GM23338 (cell line): ENCODE results near the gene KLHL25. TPM values are rescaled to one million over a fixed set of nuclear protein-coding genes. Genes with fewer than 3 reads are reported as not detected.

Experiments
- ATAC-seq: fragments of 200-7000 bp; cut with Tn5 transposase; 3 replicates; pipeline ENCODE4 v1.9.1; 2020
- DNase-seq: peaks from one replicate; pipeline ENCODE4 v3.0.0-alpha.2; 2015; ENCODE audit warnings: low spot score
- H2AFZ ChIP-seq: fragments of 200-600 bp; sonication (generic); 2 replicates; pipeline ENCODE4 v1.8.0; 2016; ENCODE audit warnings: antibody characterized with exemption, mild to moderate bottlenecking, moderate library complexity
- H3F3A ChIP-seq: fragments of 200-600 bp; sonication (generic); replicated peaks from 2 replicates; pipeline ENCODE4 v1.8.0; 2017; ENCODE audit warnings: antibody characterized with exemption, mixed run types, low read depth
- H3K27ac ChIP-seq: fragments of 200-600 bp; sonication (generic); 2 replicates; pipeline ENCODE4 v1.6.1; 2016; ENCODE audit warnings: low read depth
- H3K27me3 ChIP-seq: fragments of 200-600 bp; sonication (generic); 2 replicates; pipeline ENCODE4 v1.8.0; 2016; ENCODE audit warnings: mild to moderate bottlenecking, mixed run types, moderate library complexity; ENCODE audit not compliant: insufficient read depth
- H3K36me3 ChIP-seq: fragments of 200-600 bp; sonication (generic); 2 replicates; pipeline ENCODE4 v1.8.0; 2016; ENCODE audit warnings: mild to moderate bottlenecking; ENCODE audit not compliant: insufficient read depth
- H3K4me1 ChIP-seq: fragments of 200-600 bp; sonication (generic); 2 replicates; pipeline ENCODE4 v1.8.0; 2016; ENCODE audit warnings: mild to moderate bottlenecking, moderate library complexity; ENCODE audit not compliant: insufficient read depth
- H3K4me2 ChIP-seq: fragments of 200-600 bp; sonication (generic); 2 replicates; pipeline ENCODE4 v1.7.1; 2017; ENCODE audit warnings: mixed run types
- H3K4me3 ChIP-seq: fragments of 200-600 bp; sonication (generic); 2 replicates; pipeline ENCODE4 v1.6.1; 2016; ENCODE audit warnings: mixed run types
- H3K79me2 ChIP-seq: fragments of 200-600 bp; sonication (generic); replicated peaks from 2 replicates; pipeline ENCODE4 v1.8.0; 2017; ENCODE audit warnings: mild to moderate bottlenecking; ENCODE audit not compliant: insufficient read depth
- H3K9me2 ChIP-seq: fragments of 200-600 bp; sonication (generic); 2 replicates; pipeline ENCODE4 v1.8.0; 2017; ENCODE audit not compliant: insufficient read depth
- H4K20me1 ChIP-seq: fragments of 200-600 bp; sonication (generic); replicated peaks from 2 replicates; pipeline ENCODE4 v1.8.0; 2017; ENCODE audit warnings: mild to moderate bottlenecking; ENCODE audit not compliant: insufficient read depth
- H3K27ac Mint-ChIP-seq: 2 replicates; pipeline ENCODE4 v1.8.0; 2020; ENCODE audit warnings: inconsistent platforms, mild to moderate bottlenecking, moderate library complexity, mixed read lengths
- H3K27me3 Mint-ChIP-seq: 3 replicates; pipeline ENCODE4 v1.8.0; 2022; ENCODE audit warnings: low read depth, mild to moderate bottlenecking, moderate library complexity, mixed read lengths, inconsistent platforms; ENCODE audit not compliant: insufficient read depth, poor library complexity
- H3K36me3 Mint-ChIP-seq: 3 replicates; pipeline ENCODE4 v1.8.0; 2021; ENCODE audit warnings: low read depth, mild to moderate bottlenecking, inconsistent platforms, moderate library complexity, mixed read lengths
- H3K4me1 Mint-ChIP-seq: 3 replicates; pipeline ENCODE4 v1.8.0; 2020; ENCODE audit warnings: mild to moderate bottlenecking, inconsistent platforms, mixed read lengths
- H3K4me3 Mint-ChIP-seq: 3 replicates; pipeline ENCODE4 v1.8.0; 2021; ENCODE audit warnings: moderate library complexity, mild to moderate bottlenecking, inconsistent platforms, mixed read lengths
- H3K9me3 Mint-ChIP-seq: 3 replicates; pipeline ENCODE4 v1.8.0; 2020; ENCODE audit warnings: moderate library complexity, mild to moderate bottlenecking, inconsistent platforms, mixed read lengths
- CREB1 ChIP-seq: fragments of 250-450 bp; sonication (Bioruptor Pico); IDR thresholded peaks from 2 replicates; pipeline ENCODE4 v1.5.0; 2020; ENCODE audit warnings: low read depth, mild to moderate bottlenecking, moderate library complexity
- EZH2 ChIP-seq: fragments of 200-600 bp; sonication (generic); IDR thresholded peaks from one replicate; pipeline ENCODE4 v1.8.0; 2017; ENCODE audit warnings: antibody characterized with exemption, mild to moderate bottlenecking, low read depth; ENCODE audit not compliant: unreplicated experiment
- JUNB ChIP-seq: IDR thresholded peaks from one replicate; pipeline ENCODE4 v1.6.1; 2016; ENCODE audit warnings: antibody characterized with exemption; ENCODE audit not compliant: unreplicated experiment
- NANOG ChIP-seq: IDR thresholded peaks from 2 replicates; pipeline ENCODE4 v1.6.1; 2016; ENCODE audit warnings: antibody characterized with exemption, borderline replicate concordance
- POLR2AphosphoS5 ChIP-seq: IDR thresholded peaks from 2 replicates; pipeline ENCODE4 v1.6.1; 2016; ENCODE audit warnings: antibody characterized with exemption, low read depth
- STAT1 ChIP-seq: IDR thresholded peaks from one replicate; pipeline ENCODE4 v1.6.1; 2016; ENCODE audit warnings: antibody characterized with exemption; ENCODE audit not compliant: unreplicated experiment
- ZNF114 ChIP-seq: fragments of 250-450 bp; sonication (Bioruptor Pico); IDR thresholded peaks from 2 replicates; pipeline ENCODE4 v1.5.0; 2020; ENCODE audit warnings: mild to moderate bottlenecking, moderate library complexity
- ZNF331 ChIP-seq: fragments of 250-450 bp; sonication (Bioruptor Pico); IDR thresholded peaks from 2 replicates; pipeline ENCODE4 v1.5.0; 2020; ENCODE audit warnings: low read depth, mild to moderate bottlenecking, moderate library complexity
- polyA plus RNA-seq: library from polyadenylated mRNA; unstranded; fragments of >200 nt; fragmentation: Nextera tagmentation; extraction: Ambion mirVana; gene quantifications from 2 replicates; pipeline ENCODE4 v1.2.1, GENCODE V29; 2016
- total RNA-seq: library from RNA; depleted of rRNA; stranded (reverse); fragments of >200 nt; shearing (Covaris generic); gene quantifications from 2 replicates; pipeline ENCODE4 v1.2.3, GENCODE V29; 2014
- TF ChIP-seq, protein P1 (sequence below): fragments of 250-450 bp; sonication (Bioruptor Pico); IDR thresholded peaks from 2 replicates; pipeline ENCODE4 v1.5.0; 2020; ENCODE audit warnings: mild to moderate bottlenecking, moderate library complexity
- TF ChIP-seq, protein P2 (sequence below): IDR thresholded peaks from 2 replicates; pipeline ENCODE4 v1.6.1; 2016; ENCODE audit warnings: antibody characterized with exemption

The KLHL25 gene
- total and polyA plus RNA-seq, 2 experiments from 2014 or later: 5.2 to 28.5 TPM

DNA sequence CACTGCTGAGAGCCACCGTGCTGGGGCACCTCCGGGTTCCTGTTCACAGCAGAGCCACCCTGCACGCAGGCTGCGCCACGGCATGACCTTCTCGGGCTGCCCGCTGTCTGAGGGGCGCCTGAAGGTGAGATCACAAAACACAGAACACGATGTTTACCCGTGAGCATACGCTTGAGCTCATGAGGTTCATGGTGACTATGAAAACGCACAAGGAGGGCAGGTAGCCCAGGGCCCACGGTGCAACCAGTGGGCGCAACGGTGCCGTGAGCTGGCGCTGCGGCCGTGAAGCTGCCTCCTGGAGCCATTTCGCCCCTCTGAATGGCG is 36.1 kb downstream of the KLHL25 start (continued):
- no peak for TF ChIP-seq POLR2AphosphoS5

DNA sequence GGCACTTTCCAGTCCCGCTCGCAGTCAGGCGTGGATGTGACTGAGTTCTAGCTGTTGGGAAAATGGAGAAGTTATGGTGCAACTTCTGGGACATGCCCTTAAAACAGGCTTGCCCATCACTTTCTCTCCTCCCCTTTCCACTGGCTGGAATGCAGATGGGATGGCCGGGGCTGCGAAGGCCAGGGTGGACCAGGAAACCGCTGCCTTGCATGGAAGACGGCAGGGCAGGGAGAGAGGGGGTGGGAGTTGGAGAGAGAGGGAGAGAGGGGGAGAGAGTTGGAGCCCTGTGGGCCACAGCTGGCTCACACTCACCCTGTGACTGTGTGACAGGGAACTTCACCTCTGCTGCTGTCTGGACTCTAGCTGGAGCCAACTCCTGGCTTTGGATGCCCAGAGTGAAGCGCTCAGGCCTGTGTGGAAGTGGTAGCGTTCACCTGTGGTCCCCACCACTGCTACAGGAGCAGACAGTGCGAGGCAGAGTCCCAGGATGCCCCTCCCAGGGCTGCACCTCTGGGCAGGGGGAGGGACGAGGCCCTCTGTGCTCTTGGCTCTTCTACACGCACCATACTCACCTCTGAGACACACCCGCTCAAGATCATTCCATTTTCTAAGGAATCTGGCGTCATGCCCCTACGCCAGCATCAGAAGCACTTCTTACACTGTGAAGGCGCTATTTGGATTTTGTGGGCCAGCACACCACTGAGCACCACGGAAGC is 36.6 kb downstream of the KLHL25 start:
- H3K27ac ChIP-seq: no peak overlapping the region
- Mint-ChIP-seq H3K9me3 (no peaks in the 10 kb centered on the region), H3K4me1 (peaks cover 17% of the 10 kb centered on the region), H3K27ac (no peak overlapping the region), H3K27me3 (no peaks in the 10 kb centered on the region), H3K4me3 (no peak overlapping the region), H3K36me3 (peaks cover 30% of the 10 kb centered on the region)
- no peak overlapping the region for H3K4me2 ChIP-seq
- TF ChIP-seq NANOG (no peak), ZNF114 (CRISPR knock-in tag) (no peak), ZNF331 (CRISPR knock-in tag) (no peak), EZH2 (no peak), CREB1 (CRISPR knock-in tag) (no peak)
- H3K4me1 ChIP-seq: peaks cover 2% of the 10 kb centered on the region
- no peak for ATAC-seq
- no peaks in the 10 kb centered on the region for H3K79me2 ChIP-seq
- H3K36me3 ChIP-seq: no peaks in the 10 kb centered on the region; the same call in 1 of the 2 replicates
- peaks cover under 1% of the 10 kb centered on the region; the same call in 1 of the 2 replicates for H4K20me1 ChIP-seq
- H2AFZ ChIP-seq: no peak overlapping the region
- H3F3A ChIP-seq: peaks cover under 1% of the 10 kb centered on the region; the same call in 1 of the 2 replicates
- H3K9me2 ChIP-seq: no peaks in the 10 kb centered on the region
- DNase-seq: no peak
- no peak overlapping the region for H3K4me3 ChIP-seq
- no peaks in the 10 kb centered on the region for H3K27me3 ChIP-seq

DNA sequence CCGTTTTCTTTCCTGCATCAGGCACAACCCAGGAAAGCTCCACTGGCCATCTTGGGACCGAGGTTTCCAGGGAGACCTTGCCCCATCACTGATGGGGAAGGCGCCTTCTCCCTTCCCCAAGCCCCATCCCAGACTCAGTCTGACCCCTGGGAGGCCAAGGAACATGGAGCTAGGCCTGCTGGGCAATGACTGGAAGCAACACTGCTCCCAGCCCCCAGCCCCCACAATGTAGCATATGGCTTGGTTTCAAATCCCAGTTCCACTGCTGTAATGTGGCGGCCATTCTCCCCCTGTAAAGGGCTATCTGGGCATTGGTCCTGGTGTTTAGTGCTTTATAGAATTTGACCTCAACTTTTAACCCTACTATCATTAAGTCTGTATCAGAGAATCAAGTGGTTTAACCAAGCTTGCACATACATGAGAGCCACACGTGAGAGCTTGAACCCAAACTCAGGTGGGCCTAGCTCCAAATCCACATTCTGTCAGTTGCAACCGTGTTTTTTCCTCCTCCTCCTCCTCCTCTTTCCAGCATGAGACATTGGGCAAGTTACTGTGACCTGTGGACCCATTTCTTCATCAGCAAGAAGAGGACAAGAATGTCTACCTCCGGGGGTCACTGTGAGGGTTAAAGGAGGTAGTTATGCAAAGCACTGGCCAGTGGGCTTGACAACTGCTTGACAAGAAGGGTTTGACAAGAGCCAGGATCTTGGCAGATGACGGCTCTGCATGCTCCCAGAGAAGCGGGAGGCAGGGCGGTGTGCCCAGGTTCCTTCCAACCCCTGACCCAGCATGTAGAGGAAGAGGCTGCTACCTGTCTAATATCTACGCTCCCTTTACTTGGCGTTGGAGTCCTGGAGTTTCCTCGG is 37.4 kb downstream of the KLHL25 start:
- TF ChIP-seq JUNB (no peak), ZNF331 (CRISPR knock-in tag) (no peak), STAT1 (no peak), CREB1 (CRISPR knock-in tag) (no peak), NANOG (no peak), POLR2AphosphoS5 (no peak)
- TF ChIP-seq, protein P1, sequence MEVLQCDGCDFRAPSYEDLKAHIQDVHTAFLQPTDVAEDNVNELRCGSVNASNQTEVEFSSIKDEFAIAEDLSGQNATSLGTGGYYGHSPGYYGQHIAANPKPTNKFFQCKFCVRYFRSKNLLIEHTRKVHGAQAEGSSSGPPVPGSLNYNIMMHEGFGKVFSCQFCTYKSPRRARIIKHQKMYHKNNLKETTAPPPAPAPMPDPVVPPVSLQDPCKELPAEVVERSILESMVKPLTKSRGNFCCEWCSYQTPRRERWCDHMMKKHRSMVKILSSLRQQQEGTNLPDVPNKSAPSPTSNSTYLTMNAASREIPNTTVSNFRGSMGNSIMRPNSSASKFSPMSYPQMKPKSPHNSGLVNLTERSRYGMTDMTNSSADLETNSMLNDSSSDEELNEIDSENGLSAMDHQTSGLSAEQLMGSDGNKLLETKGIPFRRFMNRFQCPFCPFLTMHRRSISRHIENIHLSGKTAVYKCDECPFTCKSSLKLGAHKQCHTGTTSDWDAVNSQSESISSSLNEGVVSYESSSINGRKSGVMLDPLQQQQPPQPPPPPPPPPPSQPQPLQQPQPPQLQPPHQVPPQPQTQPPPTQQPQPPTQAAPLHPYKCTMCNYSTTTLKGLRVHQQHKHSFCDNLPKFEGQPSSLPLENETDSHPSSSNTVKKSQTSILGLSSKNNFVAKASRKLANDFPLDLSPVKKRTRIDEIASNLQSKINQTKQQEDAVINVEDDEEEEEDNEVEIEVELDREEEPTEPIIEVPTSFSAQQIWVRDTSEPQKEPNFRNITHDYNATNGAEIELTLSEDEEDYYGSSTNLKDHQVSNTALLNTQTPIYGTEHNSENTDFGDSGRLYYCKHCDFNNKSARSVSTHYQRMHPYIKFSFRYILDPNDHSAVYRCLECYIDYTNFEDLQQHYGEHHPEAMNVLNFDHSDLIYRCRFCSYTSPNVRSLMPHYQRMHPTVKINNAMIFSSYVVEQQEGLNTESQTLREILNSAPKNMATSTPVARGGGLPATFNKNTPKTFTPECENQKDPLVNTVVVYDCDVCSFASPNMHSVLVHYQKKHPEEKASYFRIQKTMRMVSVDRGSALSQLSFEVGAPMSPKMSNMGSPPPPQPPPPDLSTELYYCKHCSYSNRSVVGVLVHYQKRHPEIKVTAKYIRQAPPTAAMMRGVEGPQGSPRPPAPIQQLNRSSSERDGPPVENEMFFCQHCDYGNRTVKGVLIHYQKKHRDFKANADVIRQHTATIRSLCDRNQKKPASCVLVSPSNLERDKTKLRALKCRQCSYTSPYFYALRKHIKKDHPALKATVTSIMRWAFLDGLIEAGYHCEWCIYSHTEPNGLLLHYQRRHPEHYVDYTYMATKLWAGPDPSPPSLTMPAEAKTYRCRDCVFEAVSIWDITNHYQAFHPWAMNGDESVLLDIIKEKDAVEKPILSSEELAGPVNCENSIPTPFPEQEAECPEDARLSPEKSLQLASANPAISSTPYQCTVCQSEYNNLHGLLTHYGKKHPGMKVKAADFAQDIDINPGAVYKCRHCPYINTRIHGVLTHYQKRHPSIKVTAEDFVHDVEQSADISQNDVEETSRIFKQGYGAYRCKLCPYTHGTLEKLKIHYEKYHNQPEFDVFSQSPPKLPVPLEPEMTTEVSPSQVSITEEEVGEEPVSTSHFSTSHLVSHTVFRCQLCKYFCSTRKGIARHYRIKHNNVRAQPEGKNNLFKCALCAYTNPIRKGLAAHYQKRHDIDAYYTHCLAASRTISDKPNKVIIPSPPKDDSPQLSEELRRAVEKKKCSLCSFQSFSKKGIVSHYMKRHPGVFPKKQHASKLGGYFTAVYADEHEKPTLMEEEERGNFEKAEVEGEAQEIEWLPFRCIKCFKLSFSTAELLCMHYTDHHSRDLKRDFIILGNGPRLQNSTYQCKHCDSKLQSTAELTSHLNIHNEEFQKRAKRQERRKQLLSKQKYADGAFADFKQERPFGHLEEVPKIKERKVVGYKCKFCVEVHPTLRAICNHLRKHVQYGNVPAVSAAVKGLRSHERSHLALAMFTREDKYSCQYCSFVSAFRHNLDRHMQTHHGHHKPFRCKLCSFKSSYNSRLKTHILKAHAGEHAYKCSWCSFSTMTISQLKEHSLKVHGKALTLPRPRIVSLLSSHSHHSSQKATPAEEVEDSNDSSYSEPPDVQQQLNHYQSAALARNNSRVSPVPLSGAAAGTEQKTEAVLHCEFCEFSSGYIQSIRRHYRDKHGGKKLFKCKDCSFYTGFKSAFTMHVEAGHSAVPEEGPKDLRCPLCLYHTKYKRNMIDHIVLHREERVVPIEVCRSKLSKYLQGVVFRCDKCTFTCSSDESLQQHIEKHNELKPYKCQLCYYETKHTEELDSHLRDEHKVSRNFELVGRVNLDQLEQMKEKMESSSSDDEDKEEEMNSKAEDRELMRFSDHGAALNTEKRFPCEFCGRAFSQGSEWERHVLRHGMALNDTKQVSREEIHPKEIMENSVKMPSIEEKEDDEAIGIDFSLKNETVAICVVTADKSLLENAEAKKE (CRISPR knock-in tag): no peak
- TF ChIP-seq, protein P2, sequence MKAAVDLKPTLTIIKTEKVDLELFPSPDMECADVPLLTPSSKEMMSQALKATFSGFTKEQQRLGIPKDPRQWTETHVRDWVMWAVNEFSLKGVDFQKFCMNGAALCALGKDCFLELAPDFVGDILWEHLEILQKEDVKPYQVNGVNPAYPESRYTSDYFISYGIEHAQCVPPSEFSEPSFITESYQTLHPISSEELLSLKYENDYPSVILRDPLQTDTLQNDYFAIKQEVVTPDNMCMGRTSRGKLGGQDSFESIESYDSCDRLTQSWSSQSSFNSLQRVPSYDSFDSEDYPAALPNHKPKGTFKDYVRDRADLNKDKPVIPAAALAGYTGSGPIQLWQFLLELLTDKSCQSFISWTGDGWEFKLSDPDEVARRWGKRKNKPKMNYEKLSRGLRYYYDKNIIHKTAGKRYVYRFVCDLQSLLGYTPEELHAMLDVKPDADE: no peak
- peaks cover 10% of the 10 kb centered on the region for H3K4me1 ChIP-seq
- no peak overlapping the region for H3K27ac ChIP-seq
- Mint-ChIP-seq H3K4me3 (no peak overlapping the region), H3K9me3 (no peaks in the 10 kb centered on the region), H3K27me3 (peaks cover 5% of the 10 kb centered on the region), H3K36me3 (peaks cover 33% of the 10 kb centered on the region), H3K27ac (no peak overlapping the region), H3K4me1 (peaks cover 24% of the 10 kb centered on the region)
- no peak for DNase-seq
- no peak for ATAC-seq
- no peak overlapping the region for H2AFZ ChIP-seq
- H3K9me2 ChIP-seq: no peaks in the 10 kb centered on the region
- no peaks in the 10 kb centered on the region for H3K27me3 ChIP-seq
- no peak overlapping the region for H3K4me2 ChIP-seq
- H3K4me3 ChIP-seq: no peak overlapping the region
- peaks cover 3% of the 10 kb centered on the region for H4K20me1 ChIP-seq
- H3K36me3 ChIP-seq: no peaks in the 10 kb centered on the region; the same call in 1 of the 2 replicates
- peaks cover 9% of the 10 kb centered on the region for H3F3A ChIP-seq
- H3K79me2 ChIP-seq: no peaks in the 10 kb centered on the region
